ENCODE measurements around the gene PALLD.

PALLD gene

GRCh38 chr4:168592676-168593075 lies 95.8 kb downstream of the PALLD start:
- no peak for DNase-seq
- no peak overlapping the region for H3K27ac ChIP-seq

GRCh38 chr4:168593399-168593798 lies 96.5 kb downstream of the PALLD start:
- Histone ChIP-seq H3K36me3 (no peaks in the 10 kb centered on the region), H3K27ac (no peak overlapping the region), H3K9me3 (ENCODE audit: severe bottlenecking) (no peaks in the 10 kb centered on the region), H3K4me3 (ENCODE audit: low read depth, low read length) (no peak overlapping the region), H3K27me3 (ENCODE audit: insufficient read depth, low read depth, severe bottlenecking) (no peaks in the 10 kb centered on the region)
- no peak for TF ChIP-seq CTCF (IDR thresholded peaks at IDR 0.05; ENCODE audit: low read depth, low read length)
- no peak for DNase-seq

More at GRCh38 chr4:168592676-168593075, 95.8 kb downstream of the PALLD start:
- H3K27me3 ChIP-seq (ENCODE audit: insufficient read depth, low read depth, severe bottlenecking) = no peaks in the 10 kb centered on the region
- no peaks in the 10 kb centered on the region for H3K36me3 ChIP-seq
- no peak overlapping the region for H3K4me3 ChIP-seq (ENCODE audit: low read depth, low read length)
- TF ChIP-seq CTCF (IDR thresholded peaks at IDR 0.05; ENCODE audit: low read depth, low read length) = no peak
- H3K9me3 ChIP-seq (ENCODE audit: severe bottlenecking) = no peaks in the 10 kb centered on the region

GRCh38 chr4:168594121-168594520 lies 97.3 kb downstream of the PALLD start:
- Histone ChIP-seq H3K9me3 (ENCODE audit: severe bottlenecking) (no peaks in the 10 kb centered on the region), H3K27ac (no peak overlapping the region), H3K36me3 (no peaks in the 10 kb centered on the region), H3K27me3 (ENCODE audit: insufficient read depth, low read depth, severe bottlenecking) (no peaks in the 10 kb centered on the region), H3K4me3 (ENCODE audit: low read depth, low read length) (no peak overlapping the region)
- DNase-seq = no peak
- TF ChIP-seq CTCF (IDR thresholded peaks at IDR 0.05; ENCODE audit: low read depth, low read length) = no peak

GRCh38 chr4:168598191-168598590 lies 101.3 kb downstream of the PALLD start:
- no peaks in the 10 kb centered on the region for H3K27me3 ChIP-seq (ENCODE audit: insufficient read depth, low read depth, severe bottlenecking)
- H3K9me3 ChIP-seq (ENCODE audit: severe bottlenecking) = no peaks in the 10 kb centered on the region
- no peak overlapping the region for H3K4me3 ChIP-seq (ENCODE audit: low read depth, low read length)
- DNase-seq = no peak
- no peak overlapping the region for H3K27ac ChIP-seq
- no peak for TF ChIP-seq CTCF (IDR thresholded peaks at IDR 0.05; ENCODE audit: low read depth, low read length)
- no peaks in the 10 kb centered on the region for H3K36me3 ChIP-seq

- no peaks in the 10 kb centered on the region for H3K9me3 ChIP-seq (ENCODE audit: severe bottlenecking)
- no peaks in the 10 kb centered on the region for H3K27me3 ChIP-seq (ENCODE audit: insufficient read depth, low read depth, severe bottlenecking)
- no peak for DNase-seq
- H3K27ac ChIP-seq = no peak overlapping the region
- H3K4me3 ChIP-seq (ENCODE audit: low read depth, low read length) = no peak overlapping the region
- no peaks in the 10 kb centered on the region for H3K36me3 ChIP-seq
- no peak for TF ChIP-seq CTCF (IDR thresholded peaks at IDR 0.05; ENCODE audit: low read depth, low read length)
These were observed 104.1 kb downstream of the PALLD start for GRCh38 chr4:168600796-168601583.

- H3K27ac ChIP-seq = no peak overlapping the region
- no peaks in the 10 kb centered on the region for H3K9me3 ChIP-seq (ENCODE audit: severe bottlenecking)
- no peaks in the 10 kb centered on the region for H3K36me3 ChIP-seq
- no peak for DNase-seq
- H3K4me3 ChIP-seq (ENCODE audit: low read depth, low read length) = no peak overlapping the region
- TF ChIP-seq CTCF (IDR thresholded peaks at IDR 0.05; ENCODE audit: low read depth, low read length) = no peak
- no peaks in the 10 kb centered on the region for H3K27me3 ChIP-seq (ENCODE audit: insufficient read depth, low read depth, severe bottlenecking)
These were observed 105.0 kb downstream of the PALLD start for GRCh38 chr4:168601899-168602298.

Data from WERI-Rb-1 (cell line).